SKM-1 treated with dmso at 0.1 percent for 144 hours (cell line): ENCODE measurements around the gene CRCP.
"Not testable (repeated sequence)": the region's sequence is repeated elsewhere in the genome, so short reads cannot be mapped to it uniquely, and the experiment has no call there.

Experiments used
- DNase-seq: peaks from one replicate; lab custom pipeline; 2025; ENCODE audit not compliant: unreplicated experiment; lab: John Stamatoyannopoulos, UW

Gene CRCP

DNA sequence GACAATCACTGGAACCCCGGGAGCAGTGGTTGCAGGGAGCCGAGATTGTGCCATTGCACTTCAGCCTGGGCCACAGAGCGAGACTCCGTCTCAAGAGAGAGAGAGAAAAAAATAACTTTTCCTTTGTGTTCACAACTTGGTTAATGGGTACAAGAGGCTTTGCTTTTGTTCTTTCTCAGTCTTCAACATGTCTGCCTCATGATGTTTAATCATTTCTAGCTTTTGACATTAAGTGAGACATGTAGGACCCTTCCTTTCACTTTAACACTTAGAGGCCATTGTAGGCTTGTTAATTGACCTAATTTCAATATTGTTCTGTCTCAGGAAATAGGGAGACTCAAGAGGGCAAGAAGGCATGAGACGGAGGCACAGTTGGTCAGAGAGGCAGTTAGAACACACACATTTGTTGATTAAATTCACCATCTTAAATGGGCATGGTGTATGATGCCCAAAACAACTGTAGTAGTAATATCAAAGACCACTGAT lies 9.3 kb upstream of the CRCP start:
- DNase-seq: no peak

DNA sequence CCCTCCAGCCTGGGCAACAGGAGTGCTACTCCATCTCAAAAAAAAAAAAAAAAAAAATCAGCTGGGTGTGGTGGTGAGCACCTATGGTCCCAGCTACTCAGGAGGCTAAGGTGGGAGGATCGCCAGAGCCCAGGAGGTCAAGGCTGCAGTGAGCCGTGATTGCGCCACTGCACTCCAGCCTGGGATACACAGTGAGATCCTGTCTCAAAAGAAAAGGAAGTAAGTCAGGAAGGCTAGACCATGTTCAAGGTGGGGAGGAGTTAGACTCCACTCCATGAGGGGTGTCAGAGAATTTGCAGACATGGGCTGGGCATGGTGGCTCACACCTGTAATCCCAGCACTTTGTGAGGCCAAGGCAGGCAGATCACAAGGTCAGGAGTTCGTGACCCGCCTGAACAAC lies 6.2 kb upstream of the CRCP start:
- DNase-seq: not testable (repeated sequence)

DNA sequence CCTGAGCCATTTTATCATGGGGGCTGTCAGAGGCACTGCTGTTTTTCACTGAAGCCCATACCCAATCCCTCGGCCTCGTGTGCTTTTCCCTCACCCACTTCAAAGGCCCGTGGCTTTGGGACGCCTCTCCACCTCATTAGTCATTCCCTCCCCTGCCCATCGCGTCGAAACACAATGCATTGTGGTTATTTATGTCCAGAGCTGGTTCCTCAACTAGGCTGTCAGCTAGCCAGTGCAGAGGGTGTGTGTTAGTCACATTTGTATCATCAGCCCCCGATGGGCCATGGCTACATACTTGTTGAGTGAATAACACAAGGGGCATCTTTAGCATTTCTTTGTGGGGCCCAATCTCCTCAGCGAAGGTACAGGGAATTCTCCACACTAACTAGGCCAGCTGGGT lies 3.8 kb upstream of the CRCP start:
- no peak for DNase-seq

DNA sequence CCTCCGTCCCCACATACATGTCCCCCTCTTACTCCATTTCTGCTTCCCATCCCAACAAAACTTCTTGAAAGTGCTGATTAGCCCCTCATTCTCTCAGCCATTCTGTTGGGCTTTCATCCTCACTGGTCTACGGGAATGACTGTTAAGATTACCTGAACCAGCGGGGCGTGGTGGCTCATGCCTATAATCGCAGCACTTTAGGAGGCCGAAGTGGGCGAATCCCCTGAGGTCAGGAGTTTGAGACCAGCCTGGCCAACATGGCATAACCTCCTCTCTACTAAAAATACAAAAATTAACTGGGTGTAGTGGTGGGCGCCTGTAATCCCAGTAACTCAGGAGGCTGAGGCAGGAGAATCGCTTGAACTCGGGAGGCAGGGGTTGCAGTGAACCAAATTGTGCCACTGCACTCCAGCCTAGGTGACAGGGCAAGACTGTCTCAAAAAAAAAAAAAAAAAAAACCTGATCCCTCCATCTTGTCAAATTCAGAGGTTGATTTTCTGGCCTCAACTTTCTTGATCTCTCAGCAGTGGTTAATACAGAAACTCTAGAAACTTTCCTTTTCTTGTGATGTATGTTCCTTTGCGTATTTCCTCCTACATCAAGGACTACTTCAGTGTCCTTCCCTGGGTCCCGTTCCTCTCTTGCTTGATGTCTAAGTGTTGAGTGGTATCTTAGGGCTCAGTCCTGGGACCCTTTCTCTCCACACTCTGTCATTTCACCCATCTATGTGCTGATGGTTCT lies 2.2 kb downstream of the CRCP start:
- DNase-seq: not testable (repeated sequence)

DNA sequence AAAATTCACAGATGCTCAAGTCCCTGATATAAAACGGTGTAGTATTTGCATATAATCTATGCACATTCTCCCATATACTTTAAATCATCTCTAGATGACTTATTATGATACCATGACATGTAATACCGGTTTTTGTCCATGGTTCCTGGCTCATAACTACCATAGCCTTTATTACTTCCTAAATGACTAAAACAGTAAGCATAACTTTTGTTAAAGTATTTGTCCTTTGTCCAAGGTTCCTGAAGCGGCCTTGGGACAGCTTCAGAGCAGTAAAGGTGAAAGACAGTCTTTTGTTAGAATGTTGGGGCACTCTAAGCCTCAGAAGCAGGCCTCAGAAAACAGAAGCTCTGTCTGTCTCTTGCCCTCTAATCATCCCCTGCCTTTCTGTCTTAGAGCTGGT lies 4.0 kb downstream of the CRCP start:
- DNase-seq: no peak

DNA sequence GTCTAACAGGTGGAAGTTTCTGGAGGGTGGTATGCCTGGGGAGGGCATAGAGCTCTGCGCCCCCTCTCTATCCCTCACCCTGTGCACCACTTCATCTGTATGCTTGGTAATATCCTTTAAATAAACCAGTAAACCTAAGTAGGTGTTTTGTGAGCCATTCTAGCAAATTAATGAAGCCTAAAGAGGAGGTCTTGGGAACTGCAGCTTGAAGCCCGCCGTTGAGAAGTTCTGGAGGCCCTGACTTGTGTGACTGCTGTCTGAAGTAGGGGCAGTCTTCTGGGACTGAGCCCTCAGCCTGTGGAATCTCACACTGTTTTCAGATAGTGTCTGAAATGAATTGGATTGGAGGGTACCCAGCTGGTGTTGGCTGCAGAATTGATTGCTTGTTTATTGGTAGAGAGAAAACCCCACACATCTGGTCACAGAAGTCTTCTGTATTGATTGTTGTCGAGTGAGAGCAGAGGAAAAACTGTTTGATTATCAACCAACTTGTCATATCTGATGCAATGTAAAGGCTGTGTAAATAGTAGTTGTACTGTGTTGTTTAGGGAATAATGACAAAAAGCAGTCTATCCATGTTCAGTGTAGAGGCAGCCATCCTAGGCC lies 4.7 kb downstream of the CRCP start:
- DNase-seq: no peak

DNA sequence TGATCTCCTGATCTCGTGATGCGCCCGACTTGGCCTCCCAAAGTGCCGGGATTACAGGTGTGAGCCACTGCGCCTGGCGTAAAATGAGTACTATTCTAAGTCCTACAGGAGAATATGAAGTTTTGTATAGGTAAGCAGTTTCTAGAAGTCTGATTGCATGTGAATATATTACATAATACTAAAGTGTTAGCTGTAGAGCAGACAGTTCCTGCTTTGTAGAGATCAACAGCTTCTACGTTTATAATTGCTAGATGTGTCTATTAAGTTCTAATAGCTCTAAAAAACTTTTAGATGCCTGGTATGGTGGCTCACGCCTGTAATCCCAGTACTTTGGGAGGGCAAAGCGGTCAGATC lies 8.5 kb downstream of the CRCP start:
- DNase-seq: no peak

DNA sequence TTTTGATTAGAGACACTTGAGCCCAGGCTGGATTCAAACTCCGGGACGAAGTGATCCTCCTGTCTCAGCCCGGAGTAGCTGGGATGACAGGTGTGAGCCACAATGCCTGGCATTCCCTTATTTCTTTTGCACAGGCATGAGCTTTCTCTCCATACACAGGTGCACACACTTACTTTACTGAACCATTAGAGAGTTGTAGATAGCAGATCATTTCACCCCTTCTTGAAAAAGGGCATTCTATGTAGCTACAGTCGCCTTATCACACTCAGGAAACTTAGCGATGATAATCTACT lies 9.9 kb downstream of the CRCP start:
- DNase-seq: not testable (repeated sequence)

DNA sequence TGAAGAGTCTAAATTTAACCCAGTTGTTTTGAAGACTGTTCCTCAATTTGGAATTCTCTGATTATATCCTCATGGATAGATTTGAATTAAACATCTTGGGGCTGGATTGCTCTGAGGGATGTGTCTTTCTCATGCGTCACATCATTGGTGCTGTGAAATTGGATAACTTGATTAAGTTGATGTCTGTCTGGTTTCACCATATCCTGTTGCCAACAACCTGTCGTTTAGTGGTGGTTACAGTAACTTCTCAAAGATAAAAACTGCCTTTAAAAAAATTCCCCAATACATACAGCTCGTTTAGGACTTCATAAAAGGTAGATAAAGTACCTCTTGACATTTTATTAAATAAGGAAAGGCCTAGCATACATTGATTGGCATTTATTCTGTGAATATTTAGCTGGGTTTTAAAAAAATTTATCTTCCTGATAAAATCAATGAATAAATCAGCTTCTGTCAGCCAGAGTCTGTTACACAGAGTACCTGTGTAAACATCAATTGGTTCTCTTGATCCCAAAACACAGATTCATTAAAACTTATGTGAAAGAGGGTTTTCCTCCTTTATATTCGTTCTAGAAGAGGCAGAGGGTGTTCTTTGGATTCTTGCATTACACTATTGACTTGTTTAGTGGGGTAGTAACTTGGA lies 10.5 kb downstream of the CRCP start:
- DNase-seq: no peak

DNA sequence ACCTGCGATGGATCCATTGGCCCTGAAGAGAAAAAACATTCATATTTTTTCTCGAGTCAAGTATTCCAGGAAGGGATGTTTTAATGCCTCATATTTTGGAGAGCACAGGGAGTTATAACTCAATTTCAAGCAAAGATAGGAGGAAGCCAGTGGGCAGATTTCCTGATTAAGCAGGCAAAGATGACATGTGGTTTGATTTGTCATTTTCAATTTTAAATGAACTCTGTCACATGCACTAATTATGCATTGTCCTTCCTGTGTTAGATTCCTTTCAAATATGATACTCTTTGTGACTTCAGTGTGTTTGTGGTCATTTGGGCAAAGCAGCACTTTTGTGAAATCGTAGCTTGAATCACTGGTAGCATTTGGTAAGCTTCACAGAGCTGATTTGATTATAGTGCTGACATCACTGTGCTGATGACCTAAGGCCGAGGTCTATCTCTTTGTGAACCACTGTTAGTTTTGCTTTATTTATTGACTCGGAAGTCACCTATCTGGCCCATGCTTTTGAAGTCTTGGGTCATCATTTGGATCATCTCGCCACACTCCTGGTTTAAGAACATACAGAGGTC lies 11.2 kb downstream of the CRCP start:
- not testable (repeated sequence) for DNase-seq

DNA sequence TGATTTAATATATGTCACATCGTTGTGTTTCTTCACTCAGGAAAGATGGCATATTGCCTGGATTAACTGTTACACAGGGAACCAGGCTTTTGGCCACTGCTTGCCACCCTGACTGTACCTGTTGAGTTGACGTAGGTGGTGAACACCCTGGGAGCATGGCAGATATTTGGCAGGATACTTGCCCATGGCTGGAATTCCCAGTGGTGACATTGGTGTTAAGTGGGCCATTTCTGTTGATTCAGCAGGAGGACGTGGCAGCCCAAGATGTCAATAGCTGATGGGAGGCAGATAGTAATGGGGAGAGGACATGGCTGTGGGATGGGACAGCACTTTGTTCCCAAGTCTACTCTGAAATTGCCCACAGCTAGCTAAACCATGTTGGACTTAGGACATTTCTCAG lies 12.5 kb downstream of the CRCP start:
- DNase-seq: not testable (repeated sequence)

DNA sequence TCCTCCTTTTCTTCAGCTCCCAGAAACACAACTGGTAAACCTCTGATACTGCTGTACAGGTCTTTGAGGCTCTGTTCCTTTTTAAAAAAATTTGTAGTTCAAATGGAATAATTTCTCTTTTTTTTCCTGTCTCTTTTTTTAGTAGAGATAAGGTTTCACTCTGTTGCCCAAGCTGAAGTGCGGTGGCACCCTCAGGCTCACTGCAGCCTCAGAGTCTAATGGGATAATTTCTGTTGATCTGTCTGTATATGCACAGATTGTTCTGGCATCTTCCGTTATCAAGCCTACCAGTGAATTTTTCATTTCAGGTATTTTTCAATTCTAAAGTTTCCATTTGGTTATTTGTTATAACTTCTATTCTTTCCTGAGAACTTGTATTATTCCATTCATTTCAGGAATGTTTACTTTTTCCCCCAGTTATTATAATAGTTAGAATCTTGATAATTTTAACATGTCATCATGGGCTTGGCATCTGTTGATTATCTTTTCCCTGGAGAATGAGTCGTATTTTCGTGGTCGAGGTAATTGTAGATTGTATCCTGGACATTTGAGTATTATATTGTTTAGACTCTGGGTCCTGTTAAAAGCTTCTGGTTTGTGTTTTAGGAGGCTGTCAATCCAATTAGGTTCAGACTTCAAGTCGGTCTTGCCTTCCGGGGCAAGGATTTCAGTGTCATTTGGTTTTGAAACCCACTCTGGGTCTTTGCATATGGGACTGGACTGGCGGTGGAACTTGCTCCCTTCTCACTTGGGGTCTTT lies 24.5 kb downstream of the CRCP start:
- no peak for DNase-seq

DNA sequence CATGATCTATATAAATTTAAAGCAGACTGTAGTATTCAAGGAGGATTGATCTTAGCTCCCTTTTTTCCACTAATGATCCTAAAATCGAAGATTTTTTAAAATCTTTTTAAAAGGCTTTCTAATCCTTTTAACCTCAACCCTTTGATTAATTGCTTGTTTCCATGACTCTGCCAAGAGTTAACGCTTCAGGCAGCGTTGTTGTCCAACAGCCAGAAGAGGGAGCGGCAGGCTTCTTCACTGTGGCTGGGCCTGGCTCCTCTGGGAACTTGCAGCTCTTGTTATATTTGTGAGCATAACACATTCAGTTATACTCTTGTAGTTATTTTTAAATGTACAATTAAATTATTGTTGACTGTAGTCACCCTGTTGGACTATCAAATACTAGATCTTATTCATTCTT lies 26.3 kb downstream of the CRCP start:
- DNase-seq: no peak

DNA sequence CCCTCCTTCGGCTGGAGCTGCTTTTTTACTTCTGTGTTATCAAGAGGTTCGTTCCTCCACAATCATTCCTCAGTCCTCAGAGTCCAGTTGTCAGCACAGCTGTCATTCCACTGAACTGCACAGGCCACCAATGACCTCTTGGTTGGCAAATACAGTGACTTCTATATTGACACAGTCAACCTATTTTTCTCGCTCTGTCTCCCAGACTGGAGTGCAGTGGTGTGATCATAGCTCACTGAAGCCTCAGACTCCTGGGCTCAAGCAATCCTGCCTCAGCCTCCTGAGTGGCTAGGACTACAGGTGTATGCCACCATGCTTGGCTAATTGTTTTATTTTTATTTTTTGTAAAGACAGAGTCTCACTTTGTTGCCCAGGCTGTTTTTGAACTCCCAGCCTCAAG lies 27.7 kb downstream of the CRCP start:
- no peak for DNase-seq

DNA sequence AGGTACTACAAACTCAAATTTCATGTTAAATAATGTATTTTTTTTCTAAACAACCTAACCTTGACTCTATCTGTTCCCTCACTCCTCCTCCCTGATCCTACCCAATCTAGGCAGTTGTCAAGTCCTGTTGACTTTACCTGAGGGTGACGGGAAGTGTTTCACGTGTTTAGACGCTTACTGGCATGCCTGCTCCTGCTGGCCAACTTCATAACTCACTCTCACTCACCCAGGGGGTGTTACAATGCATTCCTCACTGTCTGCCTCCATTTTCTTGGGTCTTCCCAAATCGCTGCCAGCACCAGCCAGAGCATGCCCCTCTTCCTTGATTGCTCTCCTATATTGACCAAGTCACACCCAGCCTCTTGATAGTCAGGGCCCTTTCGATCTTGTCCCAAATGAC lies 28.3 kb downstream of the CRCP start:
- no peak for DNase-seq

DNA sequence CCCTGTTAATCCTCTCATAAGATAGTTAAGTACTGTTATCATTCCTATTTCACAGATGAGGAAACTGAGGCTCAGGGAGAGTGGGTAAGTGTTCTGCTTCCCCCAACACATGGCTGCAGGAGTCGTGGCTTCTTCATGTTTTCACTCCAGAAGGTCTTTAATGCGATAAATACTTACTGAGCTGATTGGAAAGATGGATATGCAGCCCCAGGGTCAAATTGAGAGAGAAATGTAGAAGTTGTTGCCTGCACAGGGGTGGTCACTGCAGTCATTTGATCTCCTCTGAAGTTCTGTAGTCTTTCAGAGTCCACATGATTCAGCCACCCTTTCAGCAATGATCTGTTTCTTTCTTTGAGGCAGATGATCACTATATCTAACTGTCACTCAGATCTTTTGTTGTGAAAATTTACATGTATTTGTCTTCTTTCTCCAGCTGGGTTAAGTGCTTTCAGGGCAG lies 29.3 kb downstream of the CRCP start:
- no peak for DNase-seq

DNA sequence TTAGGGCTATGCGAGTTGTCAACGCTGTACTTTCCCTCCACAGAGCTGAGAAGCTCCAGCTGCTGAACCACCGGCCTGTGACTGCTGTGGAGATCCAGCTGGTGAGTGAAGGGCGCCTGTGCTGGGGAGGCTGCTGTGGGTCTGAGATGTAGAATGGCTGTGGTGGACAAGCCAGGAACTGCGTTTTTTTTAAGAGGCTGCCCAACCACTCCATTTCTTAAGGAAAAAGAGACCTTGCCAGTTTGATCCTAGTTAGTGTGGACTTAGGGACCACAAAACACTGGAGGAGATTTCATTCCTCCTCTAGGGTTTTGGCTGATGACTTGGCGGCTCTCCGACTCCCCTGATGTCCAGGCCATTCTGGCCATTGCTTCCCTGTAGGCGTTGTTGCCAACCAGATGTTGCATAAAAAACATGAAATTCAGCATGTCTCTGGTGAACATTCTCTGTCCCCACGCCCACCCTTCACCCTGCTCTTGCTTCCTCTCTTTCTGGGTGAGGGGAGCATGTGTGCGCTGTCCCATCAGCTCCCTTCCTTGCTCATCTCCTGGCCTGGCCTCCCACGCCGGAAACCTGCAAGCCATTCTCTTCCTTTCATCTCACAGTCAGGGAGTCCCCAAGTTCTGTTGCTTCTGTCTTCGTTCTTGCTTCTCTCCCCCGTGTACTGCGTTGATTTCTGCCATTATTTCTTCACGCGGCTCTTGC lies 30.9 kb downstream of the CRCP start:
- DNase-seq: no peak

DNA sequence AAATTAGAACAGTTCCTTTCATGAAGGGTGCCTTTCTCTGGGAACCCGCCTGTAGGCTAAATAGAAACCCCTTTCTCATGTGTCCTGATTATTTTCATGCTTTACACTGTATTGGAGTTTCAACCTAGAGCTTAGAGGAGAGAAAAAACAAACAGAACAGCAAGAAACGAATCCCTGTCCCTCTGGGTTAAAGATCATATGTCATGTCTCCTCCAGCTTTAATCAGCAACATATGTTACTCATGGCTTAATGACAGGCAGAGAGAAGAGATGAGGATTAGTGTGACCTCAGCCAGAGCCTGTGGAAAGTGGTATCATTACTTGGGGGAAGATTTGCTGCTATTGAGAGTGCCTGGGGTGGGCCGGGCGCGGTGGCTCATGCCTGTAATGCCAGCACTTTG lies 32.1 kb downstream of the CRCP start:
- no peak for DNase-seq

DNA sequence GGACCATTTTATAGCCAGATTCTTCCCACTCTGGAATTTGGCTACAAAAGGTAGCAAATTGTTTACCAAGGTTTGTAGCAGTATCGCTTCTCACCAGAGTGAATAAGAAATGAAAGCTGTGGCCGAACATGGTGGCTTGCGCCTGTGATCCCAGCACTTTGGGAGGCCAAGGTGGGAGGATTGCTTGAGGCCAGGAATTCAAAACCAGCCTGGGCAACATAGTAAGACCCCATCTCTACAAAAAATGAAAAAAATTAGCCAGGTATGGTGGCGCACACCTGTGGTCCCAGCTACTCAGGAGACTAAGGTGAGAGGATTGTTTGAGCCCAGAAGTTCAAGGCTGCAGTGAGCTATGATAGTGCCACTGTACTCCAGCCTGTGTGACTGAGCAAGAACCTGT lies 33.0 kb downstream of the CRCP start:
- not testable (repeated sequence) for DNase-seq

DNA sequence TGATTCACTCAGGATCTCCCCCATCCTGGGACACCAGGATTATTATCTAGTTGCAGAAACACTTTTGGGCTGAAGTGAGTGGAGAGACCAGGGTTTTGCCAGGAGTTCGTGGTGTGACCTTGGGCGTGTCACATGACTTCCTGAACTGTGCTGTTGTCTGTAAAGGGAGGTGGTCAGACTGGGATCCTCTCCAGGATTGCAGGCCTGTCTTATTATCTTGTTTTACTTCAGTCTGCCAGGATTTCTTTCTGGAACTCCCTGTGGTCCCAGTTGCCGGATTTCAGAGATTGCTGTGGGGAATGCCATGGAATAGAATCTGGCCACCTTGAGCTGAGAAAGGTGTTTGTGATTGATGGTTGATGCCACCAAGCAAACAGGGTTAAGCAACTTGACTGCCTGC lies 35.8 kb downstream of the CRCP start:
- DNase-seq: no peak
